GM18873 (cell line): ENCODE data around the gene KLRC1.
"Not testable (repeated sequence)": the region's sequence is repeated elsewhere in the genome, so short reads cannot be mapped to it uniquely, and the experiment has no call there.

ENCODE experiments used
- ATAC-seq: cut with Tn5 transposase; IDR thresholded peaks from one replicate; pipeline ENCODE4 v1.9.1; 2021; ENCODE audit warnings: mild to moderate bottlenecking, moderate library complexity, moderate number of reproducible peaks; ENCODE audit not compliant: unreplicated experiment, low FRiP score

Gene KLRC1

GRCh38 chr12:10453156-10453555 is at the start of gene KLRC1:
Gene KLRC1, minus strand, starts transcription at chr12:10453377. Its CDS starts 2,221 bp downstream, at chr12:10451156.
- ATAC-seq = no peak

DNA sequence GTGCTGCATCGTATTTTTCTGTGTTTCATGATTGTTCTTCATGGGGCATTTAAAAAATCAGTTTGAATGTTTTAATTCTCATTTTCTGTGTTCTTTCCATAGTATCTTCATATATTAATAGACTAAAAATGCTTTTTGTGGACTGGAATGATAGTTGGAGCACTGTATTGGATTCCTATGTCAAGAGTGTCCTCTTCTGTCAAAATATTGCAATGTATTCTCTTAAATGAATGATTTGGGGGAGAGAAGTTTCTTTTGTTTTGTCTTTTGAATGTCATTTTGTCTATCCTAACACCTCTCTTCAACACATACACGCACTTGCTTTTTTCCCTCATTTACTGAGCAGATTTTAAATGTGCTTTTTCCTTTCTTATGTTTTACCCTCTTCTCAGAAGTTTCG is 47.9 kb upstream of the KLRC1 start:
- ATAC-seq = no peak

- ATAC-seq = no peak
Observed at GRCh38 chr12:10498042-10498441, 44.9 kb upstream of the KLRC1 start.

DNA sequence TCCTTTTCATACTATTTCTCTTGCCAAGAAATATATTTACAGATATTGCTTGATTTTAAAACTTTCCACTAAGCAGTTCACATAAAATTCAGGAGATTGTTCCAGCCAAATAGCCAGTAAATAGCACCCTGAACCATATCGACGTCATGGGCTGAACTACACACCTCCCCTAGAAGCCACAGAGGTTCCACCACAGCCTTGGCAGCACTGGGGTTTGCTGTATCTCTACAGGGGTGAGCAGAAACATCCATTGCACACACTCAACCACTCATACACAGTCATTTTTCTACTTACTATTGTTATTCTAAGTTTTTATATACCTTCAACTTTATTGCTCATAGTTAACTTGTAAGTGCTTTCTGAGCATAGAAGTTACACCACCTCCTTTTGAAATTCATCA is 44.4 kb upstream of the KLRC1 start:
- no peak for ATAC-seq

GRCh38 chr12:10491766-10492165 is 38.6 kb upstream of the KLRC1 start:
- no peak for ATAC-seq

GRCh38 chr12:10487328-10487727 is 34.2 kb upstream of the KLRC1 start:
- not testable (repeated sequence) for ATAC-seq

DNA sequence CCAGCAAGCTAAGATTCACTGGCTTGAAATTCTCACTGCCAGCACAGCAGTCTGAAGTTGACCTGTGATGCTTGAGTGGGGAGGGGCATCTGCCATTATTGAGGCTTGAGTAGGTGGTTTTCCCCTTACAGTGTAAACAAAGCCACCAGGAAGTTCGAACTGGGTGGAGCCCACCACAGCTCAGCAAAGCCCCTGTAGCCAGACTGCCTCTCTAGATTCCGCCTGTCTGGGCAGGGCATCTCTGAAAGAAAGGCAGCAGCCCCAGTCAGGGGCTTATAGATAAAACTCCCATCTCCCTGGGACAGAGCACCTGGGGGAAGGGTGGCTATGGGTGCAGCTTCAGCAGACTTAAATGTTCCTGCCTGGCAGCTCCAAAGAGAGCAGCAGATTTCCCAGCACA is 28.7 kb upstream of the KLRC1 start:
- ATAC-seq = not testable (repeated sequence)

- not testable (repeated sequence) for ATAC-seq
Observed at GRCh38 chr12:10472808-10473207, 19.6 kb upstream of the KLRC1 start.

- no peak for ATAC-seq
Observed at GRCh38 chr12:10469701-10470100, 16.5 kb upstream of the KLRC1 start.

GRCh38 chr12:10466311-10466710 is 13.1 kb upstream of the KLRC1 start:
- no peak for ATAC-seq

GRCh38 chr12:10457760-10458159 is 4.6 kb upstream of the KLRC1 start:
- ATAC-seq = no peak

DNA sequence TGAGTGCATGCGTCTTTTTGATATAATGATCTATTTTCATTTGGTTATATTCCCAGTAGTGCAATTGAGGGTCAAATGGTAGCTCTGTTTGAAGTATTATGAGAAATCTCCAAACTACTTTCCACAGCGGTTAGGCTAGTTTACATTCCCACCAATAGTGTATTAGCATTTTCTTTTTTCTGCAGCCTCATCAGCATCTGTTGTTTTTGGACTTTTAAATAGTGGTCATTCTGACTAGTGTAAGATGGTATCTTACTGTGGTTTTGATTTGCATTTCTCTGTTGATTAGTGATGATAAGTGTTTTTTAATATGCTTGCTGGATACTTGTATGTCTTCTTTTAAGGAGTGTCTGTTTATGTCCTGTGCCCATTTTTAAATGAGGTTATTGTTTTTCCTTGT is 3.7 kb upstream of the KLRC1 start:
- ATAC-seq = no peak

DNA sequence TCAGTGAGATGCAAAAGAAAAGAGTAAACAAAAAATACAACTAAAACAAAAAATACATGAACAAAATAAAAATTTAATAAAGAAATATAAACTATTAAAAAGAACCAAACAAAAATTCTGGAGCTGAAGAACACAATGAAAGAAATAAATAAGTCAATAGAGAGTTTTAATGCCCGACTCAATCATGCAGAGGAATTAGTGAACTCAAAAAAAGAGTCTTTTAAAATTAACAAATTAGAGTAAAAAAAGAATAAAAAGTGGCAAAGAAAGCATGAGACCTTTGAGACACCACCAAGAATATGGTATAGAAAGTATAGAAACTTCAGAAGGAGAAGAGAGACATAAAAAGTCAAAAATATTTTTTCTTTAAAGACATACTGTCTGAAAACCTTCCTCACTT is 2.6 kb upstream of the KLRC1 start:
- no peak for ATAC-seq

DNA sequence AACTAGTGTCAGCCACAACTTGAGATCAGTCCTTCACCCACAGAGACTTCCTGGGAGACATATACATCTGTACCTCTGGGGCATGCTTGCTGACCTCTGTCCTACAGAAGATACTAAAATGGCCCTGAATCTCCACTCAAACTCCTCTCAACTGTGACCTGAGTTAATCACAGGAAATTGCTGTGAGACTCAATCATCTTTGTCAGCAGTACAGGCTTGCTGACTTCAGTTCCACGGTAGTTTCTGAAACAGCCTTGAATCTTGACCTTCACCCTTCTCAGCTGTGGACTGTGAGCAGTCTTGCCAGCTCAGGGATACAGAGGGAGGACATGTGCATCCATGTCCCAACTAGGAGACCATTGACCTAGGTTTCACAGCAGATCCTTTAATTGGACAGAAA is 1.4 kb upstream of the KLRC1 start:
- no peak for ATAC-seq

DNA sequence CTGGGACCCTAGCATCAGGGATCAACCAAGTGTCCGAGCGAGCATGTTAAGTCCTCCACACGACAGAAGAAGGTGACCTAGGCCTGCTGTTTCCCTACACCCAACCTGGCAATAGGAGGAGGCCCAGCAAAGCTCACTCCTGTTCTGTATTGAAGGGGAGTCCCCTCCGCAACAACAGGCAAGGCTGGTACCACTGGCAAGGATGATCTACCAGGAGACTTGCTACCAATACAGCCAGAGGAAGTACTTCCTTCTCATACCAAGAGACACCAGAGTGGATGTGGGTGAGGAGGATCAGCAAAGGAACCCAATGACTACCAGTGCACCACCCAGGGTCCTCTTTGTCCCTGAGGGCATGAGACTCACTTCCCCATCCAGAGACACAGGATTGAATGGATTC is 4.9 kb downstream of the KLRC1 start:
- ATAC-seq = no peak

- not testable (repeated sequence) for ATAC-seq
Observed at GRCh38 chr12:10446052-10446451, 7.1 kb downstream of the KLRC1 start.

GRCh38 chr12:10441144-10441543 is 12.0 kb downstream of the KLRC1 start:
- ATAC-seq = not testable (repeated sequence)

DNA sequence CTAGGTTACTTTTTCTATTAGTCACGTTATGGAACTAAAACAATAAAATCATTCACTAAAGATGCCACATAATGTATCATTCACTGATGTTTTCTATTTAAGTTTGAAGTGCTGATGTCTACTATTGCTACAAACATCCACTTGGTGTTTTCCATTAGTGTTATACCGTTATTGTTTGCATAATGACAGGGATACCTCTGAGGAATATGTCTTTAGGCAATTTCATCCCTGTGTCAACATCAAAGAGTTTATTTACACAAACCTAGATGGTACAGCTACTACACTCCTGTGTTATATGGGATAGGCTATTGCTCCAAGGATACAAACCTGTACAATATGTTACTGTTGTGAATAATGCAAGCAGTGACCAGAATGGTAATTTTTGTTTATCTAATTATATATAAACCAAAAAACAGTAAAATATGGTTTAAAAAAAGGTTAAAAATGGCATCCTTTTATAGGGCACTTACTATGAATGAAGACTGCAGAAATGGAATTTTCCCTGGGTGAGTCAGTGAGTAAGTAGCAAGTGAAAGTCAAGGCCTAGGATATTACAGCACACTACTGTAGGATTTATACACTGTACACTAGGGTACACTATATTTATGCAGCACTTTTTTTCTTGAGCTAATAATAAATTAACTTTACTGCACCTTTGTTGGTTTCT is 13.4 kb downstream of the KLRC1 start:
- not testable (repeated sequence) for ATAC-seq

- not testable (repeated sequence) for ATAC-seq
Observed at GRCh38 chr12:10437601-10438000, 15.6 kb downstream of the KLRC1 start.

- not testable (repeated sequence) for ATAC-seq
Observed at GRCh38 chr12:10435816-10436215, 17.4 kb downstream of the KLRC1 start, which contains the start of gene KLRC2. Gene KLRC2, minus strand, starts transcription at chr12:10436010. Its CDS starts 24 bp downstream, at chr12:10435986.

- ATAC-seq = not testable (repeated sequence)
Observed at GRCh38 chr12:10430623-10431022, 22.6 kb downstream of the KLRC1 start.

DNA sequence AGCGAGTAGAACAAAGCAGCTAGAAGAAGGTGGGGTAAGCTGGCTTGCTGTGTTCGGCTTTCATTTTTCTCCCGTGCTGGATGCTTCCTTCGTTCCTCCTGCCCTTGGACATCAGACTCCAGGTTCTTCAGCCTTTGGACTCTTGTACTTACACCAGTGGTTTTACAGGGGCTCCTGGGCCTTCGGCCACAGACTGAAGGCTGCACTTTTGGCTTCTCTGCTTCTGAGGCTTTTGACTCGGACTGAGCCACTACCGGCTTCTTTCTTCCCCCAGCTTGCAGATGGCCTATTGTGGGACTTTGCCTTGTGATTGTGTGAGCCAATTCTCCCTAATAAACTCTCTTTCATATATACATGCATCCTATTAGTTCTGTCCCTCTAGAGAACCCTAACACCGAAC is 27.2 kb downstream of the KLRC1 start:
- not testable (repeated sequence) for ATAC-seq
